Ramos (cell line): ENCODE data around the gene GAGE10.
"Not testable (repeated sequence)": the region's sequence is repeated elsewhere in the genome, so short reads cannot be mapped to it uniquely, and the experiment has no call there.

Source experiments
- in situ Hi-C: fragments of 300-500 bp; cut with MboI; formaldehyde crosslinking; loops from one replicate; pipeline ENCODE4 v1.14.3; 2022; ENCODE audit warnings: low sequenced_read_pairs; ENCODE audit not compliant: unreplicated experiment

The GAGE10 gene

DNA sequence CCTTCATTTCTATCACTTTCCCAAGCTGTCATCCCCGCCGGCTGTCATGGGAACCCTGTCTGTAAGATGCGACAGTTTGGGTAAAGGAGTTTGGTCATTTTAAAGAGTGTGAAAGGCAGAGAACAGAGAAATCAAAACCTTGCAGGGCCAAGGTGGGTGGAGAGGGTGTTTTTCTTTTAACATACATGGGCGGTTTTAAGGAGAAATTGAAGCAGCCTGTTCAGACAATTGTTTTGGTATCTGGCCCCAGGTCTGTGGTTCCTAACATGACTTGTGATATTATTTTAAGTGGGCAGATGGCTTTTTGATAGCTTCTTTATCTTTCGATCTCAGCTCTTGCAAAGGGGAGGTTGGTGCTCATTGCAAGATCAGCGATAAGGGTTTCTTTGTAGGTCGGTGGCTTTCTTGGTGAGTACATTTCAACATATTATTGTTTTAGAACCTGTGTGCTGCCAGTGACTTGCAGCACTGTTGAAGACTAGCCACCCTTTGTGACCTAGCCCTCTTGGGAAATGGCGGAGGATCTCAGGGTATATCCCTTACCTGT is 30.2 kb upstream of the GAGE10 start:
- in situ Hi-C loops: no loop called here

DNA sequence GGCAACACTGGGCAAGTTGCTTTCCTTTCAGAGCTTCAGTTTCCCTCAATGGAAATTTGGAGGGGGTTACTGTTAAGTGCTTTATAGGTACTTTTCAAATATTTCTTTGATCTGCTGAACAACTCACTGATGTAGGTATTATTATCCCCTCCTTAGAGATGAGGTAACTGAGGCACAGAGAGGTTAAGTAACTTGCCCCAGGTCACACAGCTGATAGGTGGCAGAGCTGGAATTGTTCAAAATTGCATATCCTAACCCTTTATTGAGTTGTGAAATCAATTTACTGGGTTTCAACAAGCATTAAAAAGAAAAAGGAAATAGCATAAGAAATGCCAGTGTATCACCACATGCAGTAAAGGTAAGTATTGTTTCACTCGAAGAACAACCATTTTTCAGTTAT is 27.2 kb upstream of the GAGE10 start:
- in situ Hi-C loops: no loop called here

DNA sequence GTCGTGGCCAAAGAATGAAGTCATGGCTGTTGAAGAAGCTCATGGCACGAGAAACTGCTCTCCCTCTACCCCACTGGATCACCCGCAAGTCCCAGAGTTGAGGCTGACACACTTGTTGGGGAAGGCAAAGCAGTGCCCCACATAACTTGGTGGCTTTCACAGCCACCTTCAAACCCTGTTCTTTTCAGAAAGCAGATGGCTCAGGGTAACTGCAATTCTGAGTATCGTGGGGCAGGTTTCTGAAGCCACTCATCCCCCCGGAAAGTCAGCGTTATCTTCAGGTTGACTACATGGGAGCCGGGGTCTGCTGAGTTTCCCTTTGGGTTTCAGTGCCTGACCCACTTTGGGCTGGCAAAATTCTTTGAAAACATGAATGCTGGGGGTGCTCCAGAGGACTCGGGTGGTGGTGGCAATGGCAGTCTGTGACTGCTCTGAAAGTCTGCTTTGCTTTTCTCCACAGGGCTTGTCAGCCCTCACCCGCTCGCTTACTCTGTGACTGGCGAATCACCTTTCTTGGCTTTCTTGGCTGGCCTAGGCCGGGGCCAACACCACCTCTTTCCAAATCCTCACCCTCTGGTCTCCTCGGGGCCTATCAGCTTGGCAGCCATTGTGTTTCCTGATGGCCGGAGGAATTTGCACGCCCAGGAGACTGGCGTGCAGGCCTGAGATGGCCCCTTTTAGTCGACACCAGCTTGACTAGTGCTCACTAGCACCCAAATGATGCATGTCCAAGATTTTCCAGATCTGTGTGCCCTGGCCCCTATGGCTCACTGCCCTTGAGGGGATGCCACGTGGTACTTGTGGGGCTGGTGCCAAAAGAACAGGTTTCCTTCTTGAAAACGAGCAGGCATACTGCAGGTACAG is 26.5 kb upstream of the GAGE10 start:
- in situ Hi-C loops: no loop called here

- in situ Hi-C loops: no loop called here
Observed at GRCh38 chrX:49277535-49277830, 26.0 kb upstream of the GAGE10 start.

DNA sequence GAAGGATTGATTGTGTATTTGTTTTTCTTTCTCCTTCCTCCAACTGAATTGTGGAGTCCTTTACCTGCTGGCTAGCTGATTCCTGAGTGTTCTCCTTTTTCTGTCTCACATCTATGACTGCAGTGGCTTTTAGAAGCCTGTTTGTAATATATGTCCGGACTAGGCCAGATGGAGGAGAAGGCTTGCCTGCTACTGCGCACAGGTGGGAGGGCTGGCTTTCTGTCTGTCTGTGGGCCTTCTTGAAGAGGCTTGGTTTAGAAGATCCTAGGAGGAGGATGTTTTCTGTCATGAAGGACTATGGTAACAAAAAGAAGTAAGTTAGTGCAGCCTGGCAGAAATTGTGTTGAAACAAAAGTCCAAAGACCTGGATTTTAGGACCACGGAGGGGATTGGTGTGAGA is 25.4 kb upstream of the GAGE10 start:
- in situ Hi-C loops: no loop called here

- in situ Hi-C loops: no loop called here
Observed at GRCh38 chrX:49282647-49283011, 20.8 kb upstream of the GAGE10 start.

DNA sequence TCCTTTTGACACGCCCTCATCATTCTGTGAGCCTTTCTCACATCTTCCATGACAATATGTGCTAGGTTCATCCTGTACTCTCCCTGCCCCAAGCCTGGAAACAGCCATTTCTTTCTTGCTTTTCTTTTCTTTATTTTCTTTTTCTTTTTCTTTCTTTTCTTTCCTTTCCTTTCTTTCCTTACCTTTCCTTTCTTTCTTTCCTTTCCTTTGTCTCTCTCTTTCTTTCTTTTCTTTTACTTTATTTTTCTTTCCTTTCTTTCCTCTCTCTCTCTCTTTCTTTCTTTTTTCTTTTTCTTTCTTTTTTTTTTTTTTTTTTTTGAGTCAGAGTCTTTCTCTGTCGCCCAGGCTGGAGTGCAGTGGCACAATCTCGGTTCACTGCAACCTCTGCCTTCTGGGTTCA is 19.2 kb upstream of the GAGE10 start:
- in situ Hi-C loops: no loop called here

- in situ Hi-C loops: no loop called here
Observed at GRCh38 chrX:49286136-49286535, 17.3 kb upstream of the GAGE10 start.

- in situ Hi-C loops: no loop called here
Observed at GRCh38 chrX:49286581-49286980, 16.9 kb upstream of the GAGE10 start.

DNA sequence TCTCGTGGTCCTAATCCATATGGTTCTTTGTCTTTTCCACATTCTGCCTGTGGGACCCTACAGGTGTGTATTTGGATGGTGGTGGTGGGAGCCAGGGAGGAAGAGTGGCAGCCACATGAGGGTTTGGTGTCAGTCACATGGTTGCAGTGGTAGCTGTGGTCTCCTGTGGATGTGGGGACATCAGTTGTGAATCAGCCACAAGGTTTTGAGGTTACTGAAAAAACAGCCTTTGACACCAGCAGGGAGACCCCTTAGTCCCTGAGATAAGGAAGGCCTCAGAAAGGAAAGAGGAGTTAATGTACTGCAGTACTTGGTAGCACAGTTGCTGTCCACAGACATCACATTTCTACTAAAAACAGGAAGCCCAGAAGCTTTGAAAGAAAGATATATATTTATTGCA is 15.8 kb upstream of the GAGE10 start:
- in situ Hi-C loops: no loop called here

DNA sequence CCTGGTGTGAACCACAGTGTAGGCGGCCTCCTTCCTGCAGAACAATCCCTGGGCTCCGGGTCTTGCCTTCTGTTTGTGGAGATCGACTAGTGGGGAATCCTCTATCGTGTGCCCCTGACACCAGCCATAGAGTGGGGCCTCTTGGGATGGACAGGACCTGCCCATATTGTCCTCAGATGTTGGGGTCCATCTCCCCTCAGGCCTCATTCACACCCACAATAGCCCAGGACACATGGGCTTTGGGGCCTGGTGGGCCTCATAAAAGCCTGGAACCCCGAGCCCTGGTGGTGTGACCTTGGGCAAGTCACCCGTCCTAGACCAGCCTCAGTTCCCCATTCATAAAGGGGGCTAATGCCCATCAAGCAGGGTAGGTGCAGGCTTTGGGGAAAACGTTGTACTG is 13.2 kb upstream of the GAGE10 start:
- in situ Hi-C loops: no loop called here

DNA sequence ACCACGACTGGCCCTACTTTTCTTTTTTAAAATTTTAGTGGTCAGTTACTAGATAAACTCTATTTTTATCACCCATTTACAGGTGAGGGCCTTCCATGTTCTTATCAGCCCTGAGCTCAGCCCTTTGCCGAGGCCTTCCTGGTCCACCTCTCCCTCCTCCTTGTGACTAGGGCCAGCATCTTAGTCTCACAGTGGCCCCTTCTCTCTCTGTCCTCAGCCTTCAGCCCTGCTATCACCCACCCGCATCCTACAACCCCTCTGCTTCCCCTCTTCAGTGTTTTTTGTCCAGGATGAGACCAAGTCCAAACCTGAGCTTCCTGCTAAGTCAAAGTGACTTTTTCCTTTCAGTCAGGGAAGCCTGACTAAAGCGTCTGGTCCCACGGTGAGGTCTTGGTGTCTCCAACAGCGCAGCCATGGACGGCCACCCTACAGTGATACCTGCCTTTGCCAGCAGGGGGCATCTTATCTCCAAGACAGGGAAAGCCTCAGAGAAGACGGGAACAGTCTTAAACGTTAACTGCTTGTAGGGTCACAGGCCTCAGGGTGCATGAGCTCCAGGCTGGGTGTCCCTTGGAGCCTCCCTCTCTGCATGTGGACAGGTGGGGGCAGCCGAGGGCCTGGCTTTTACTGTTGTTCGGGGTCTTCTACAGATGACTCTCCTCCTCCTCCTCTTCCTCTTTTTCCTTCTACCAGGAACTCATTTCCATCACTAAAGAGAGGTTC is 11.7 kb upstream of the GAGE10 start:
- in situ Hi-C loops: no loop called here

DNA sequence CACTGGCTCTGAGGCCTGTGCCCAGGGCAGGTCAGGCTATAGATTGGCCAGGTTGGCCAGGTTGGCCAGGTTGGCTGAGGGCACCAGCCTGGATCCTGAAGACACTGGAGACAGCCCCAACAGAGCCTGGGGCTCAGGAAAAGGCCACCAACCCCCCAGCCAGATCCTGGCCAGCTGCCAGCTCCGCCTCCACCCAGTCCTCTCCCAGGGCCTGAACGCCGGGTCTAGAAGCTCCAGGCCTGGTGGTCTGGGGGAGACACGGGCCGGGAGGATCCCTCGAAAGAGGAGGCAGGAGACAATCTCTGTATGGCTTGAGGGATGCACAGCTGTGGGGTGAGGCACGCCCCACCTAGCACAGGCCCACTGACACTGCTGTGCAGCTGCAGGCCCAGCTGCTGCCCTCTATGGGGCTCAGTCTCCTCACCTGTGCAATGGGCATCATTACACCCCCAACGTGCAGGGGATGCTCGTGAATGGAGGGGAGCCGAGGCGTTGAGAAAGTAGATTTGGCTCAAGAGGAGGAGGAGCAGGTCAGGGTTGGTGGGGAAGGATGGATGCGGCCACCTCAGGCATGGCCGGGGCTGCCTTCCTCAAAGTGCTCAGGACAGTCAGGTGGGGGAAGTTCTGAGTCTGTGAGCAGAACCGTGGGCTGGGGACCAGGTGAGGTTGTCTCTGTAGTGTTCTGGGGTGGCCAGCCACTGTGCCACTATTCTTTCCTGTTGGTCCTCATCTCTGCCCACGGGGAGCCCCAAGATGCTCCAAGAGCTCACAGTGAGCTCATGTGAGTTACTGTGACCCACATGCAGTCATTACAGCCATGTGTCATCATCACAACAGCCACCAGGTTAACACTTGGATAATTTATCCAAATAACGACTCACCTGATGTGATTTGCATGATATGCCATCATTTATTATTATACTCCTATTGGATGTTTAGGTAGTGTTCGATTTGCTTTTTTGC is 10.8 kb upstream of the GAGE10 start:
- in situ Hi-C loops: no loop called here

DNA sequence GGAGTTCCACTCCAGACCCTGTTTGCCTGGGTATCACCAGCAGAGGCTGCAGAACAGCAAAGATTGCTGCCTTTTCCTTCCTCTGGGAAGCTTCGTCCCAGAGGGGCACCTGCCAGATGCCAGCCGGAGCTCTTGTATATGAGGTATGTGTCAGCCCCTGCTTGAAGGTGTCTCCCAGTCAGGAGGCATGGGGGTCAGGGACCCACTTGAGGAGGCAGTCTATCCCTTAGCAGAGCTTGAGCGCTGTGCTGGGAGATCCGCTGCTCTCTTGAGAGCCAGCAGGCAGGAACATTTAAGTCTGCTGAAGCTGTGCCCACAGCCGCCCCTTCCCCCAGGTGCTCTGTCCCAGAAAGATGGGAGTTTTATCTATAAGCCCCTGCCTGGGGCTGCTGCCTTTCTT is 4.2 kb upstream of the GAGE10 start:
- in situ Hi-C loops: not testable (repeated sequence)

GRCh38 chrX:49300703-49301102 is 2.7 kb upstream of the GAGE10 start:
- in situ Hi-C loops: no loop called here

DNA sequence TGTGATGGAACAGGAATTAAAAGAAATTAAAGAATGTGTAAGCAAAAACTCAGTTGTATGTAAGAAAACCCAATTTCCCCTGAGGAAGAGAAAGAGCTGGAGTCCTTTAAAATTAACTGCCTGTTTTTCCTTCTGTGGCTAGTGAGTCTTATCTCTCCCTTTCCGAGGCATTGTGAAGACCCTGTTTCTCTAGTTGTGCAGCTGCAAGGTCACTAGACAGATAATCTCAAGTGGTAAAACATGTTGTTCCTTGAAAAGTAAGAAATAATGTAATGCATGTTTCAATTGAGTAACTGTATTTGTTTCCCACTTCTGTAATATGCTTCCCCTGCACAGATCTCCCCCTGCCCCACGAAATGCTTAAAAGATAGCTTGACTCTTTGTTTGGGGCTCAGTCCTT is 4.3 kb downstream of the GAGE10 start:
- in situ Hi-C loops: not testable (repeated sequence)

GRCh38 chrX:49308604-49309269 is 5.3 kb downstream of the GAGE10 start:
- in situ Hi-C loops: no loop called here

DNA sequence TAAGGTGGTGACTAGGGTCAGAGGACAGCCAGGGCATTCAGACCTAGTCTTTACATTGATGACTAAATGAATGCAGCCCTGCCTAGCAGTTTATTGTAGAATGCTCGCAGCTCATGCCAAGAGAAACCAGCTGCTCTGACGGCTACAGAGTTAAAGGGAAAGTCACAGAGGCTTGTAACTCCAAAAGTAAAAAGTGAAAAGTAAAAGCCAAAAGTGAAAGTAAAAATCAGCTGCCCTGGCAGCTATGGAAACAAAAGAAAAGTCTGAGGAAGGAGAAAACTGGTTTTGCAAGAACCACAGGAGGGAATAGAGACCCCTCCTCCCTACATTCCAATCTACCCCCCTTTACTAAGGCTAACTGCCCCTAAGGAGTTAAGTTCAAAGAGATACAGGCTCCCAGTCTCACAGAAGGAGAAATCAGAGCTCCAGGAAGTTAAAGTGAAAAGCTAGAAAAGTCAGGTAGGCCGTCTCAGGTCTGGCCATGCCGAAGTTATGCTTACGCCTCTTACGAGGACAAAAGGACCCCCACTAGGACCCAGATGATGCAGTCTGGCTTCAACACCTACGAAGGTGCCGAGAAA is 6.0 kb downstream of the GAGE10 start:
- in situ Hi-C loops: no loop called here

- in situ Hi-C loops: no loop called here
Observed at GRCh38 chrX:49310371-49310770, 6.9 kb downstream of the GAGE10 start.

GRCh38 chrX:49312176-49312575 is 8.7 kb downstream of the GAGE10 start:
- in situ Hi-C loops: no loop called here
